Urinary bladder (tissue), 4 donors: ENCODE results near the gene NIPA2. TPM values are rescaled to one million over a fixed set of nuclear protein-coding genes. Genes with fewer than 3 reads are reported as not detected.
"Not testable (repeated sequence)": the region's sequence is repeated elsewhere in the genome, so short reads cannot be mapped to it uniquely, and the experiment has no call there.

ENCODE experiments used
- DNase-seq: peaks from one replicate; pipeline ENCODE4 v3.0.0-alpha.2; 2015; ENCODE audit errors: extremely low spot score
- H3K27ac ChIP-seq: one replicate; pipeline ENCODE4 v1.5.1; 2013; ENCODE audit warnings: low read depth, mild to moderate bottlenecking, moderate library complexity
- H3K36me3 ChIP-seq: one replicate; pipeline ENCODE4 v1.6.1; 2013; ENCODE audit warnings: mild to moderate bottlenecking, moderate library complexity; ENCODE audit not compliant: insufficient read depth
- H3K4me1 ChIP-seq: one replicate; pipeline ENCODE4 v1.6.1; 2013; ENCODE audit warnings: mild to moderate bottlenecking, moderate library complexity; ENCODE audit not compliant: insufficient read depth
- H3K4me3 ChIP-seq: one replicate; pipeline ENCODE4 v1.5.1; 2013; ENCODE audit warnings: low read depth, low read length
- WGBS: extraction: QIAGEN DNeasy Blood & Tissue Kit; methylation state at CpG from one replicate; pipeline ENCODE4 v1.1.7; 2013; 5-methylcytosine and 5-hydroxymethylcytosine counted together
- polyA plus RNA-seq: library from polyadenylated mRNA; stranded (reverse); fragments of 200-250 nt; gene quantifications from one replicate; pipeline ENCODE4 v1.2.3, GENCODE V29; 2013
- total RNA-seq: library from RNA; depleted of rRNA; stranded (reverse); fragments of >200 nt; gene quantifications from one replicate; pipeline ENCODE4 v1.2.3, GENCODE V29; 2014
- donor health status: healthy with polysubstance abuse.
- donor health status: healthy.

The NIPA2 gene
- total RNA-seq (47.6 TPM), polyA plus RNA-seq (32.5 TPM)

- peak within 1 kb of the TSS; percentile 92 for H3K27ac ChIP-seq
- H3K4me3 ChIP-seq: peak within 1 kb of the TSS; percentile 51
- DNase-seq: peak; percentile 95
- no peaks in the 10 kb centered on the region for H3K4me1 ChIP-seq
- under 1% methylated on average over 83 of the region's 83 CpGs for WGBS
- H3K36me3 ChIP-seq: no peaks in the 10 kb centered on the region
These were observed at the start of gene NIPA2 for GRCh38 chr15:22838292-22839042. TSS of gene NIPA2 (plus strand) at chr15:22838666. CDS start at chr15:22851732, 13,066 bp downstream.

- 91% methylated on average over 4 of the region's 4 CpGs for WGBS
- Histone ChIP-seq H3K4me1 (no peaks in the 10 kb centered on the region), H3K27ac (no peak overlapping the region), H3K4me3 (no peak overlapping the region), H3K36me3 (no peaks in the 10 kb centered on the region)
- no peak for DNase-seq
These were observed 44.4 kb upstream of the NIPA2 start for GRCh38 chr15:22794063-22794462.

GRCh38 chr15:22794621-22795167 is 43.8 kb upstream of the NIPA2 start:
- no peaks in the 10 kb centered on the region for H3K4me1 ChIP-seq
- H3K4me3 ChIP-seq: no peak overlapping the region
- H3K27ac ChIP-seq: no peak overlapping the region
- H3K36me3 ChIP-seq: no peaks in the 10 kb centered on the region
- 90% methylated on average over 17 of the region's 17 CpGs for WGBS
- no peak for DNase-seq

DNA sequence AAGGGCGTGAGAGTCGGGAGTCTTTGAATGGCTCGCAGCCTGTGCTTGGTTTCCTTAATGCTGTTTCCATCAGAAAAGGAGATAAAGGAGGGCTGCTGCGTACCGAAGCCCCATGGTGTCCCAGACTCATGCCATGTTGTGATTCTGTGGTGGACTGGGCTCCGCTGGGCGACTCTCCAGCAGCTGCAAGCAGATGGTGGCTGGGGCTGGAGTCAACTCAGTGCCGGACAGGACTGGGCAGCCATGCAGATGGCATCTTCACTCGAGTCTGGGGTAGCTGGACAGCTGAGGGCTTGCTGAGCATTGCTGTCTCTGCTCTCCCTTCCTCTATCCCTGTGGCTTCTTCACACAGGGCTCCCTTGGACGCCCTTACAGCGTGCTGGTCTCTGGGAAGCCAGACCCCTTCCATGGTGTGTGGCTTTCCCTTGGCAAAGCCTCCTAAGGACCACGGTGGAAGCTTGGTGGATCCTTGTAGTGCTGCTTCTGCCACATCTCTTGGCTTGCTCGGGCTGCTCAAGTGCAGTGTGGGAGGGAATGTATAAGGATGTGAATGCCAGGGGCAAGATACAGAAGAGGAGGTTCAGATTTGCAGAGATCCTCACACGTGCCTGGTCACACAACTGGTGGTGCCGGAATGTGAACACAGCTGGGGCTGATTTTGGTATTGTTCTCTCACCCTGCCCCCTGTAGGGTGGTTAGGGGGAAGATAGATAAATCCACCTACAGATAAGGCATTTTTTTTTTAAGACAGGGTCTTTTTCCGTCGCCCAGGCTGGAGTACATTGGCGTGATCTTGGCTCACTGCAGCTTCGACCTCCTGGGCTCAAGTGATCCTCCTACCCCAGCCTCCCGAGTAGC is 43.0 kb upstream of the NIPA2 start:
- Histone ChIP-seq H3K27ac (no peak overlapping the region), H3K36me3 (no peaks in the 10 kb centered on the region), H3K4me1 (no peaks in the 10 kb centered on the region), H3K4me3 (no peak overlapping the region)
- 88% methylated on average over 20 of the region's 20 CpGs for WGBS
- DNase-seq: no peak

DNA sequence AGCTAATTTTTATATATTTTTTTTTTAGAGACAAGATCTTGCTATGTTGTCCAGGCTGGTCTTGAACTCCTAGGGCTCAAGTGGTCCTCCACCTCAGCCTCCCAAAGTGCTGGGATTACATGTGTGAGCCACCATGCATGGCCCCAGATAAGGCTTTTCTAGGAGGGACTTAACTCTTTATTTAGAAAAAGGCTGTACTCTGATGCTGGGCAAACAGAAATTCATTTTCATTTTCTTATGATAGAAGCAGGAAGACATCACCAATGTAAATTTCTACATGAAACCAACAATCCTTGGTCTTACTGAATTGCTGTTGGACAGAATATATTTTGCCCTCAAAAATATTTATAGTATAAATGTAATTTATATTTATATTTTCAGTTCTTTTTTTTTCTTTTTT is 42.4 kb upstream of the NIPA2 start:
- Histone ChIP-seq H3K36me3 (no peaks in the 10 kb centered on the region), H3K27ac (no peak overlapping the region), H3K4me1 (no peaks in the 10 kb centered on the region), H3K4me3 (no peak overlapping the region)
- no peak for DNase-seq

GRCh38 chr15:22799902-22800301 is 38.6 kb upstream of the NIPA2 start:
- DNase-seq: no peak
- Histone ChIP-seq H3K36me3 (no peaks in the 10 kb centered on the region), H3K4me3 (no peak overlapping the region), H3K4me1 (no peaks in the 10 kb centered on the region), H3K27ac (no peak overlapping the region)
- WGBS: 92% methylated on average over 2 of the region's 2 CpGs

DNA sequence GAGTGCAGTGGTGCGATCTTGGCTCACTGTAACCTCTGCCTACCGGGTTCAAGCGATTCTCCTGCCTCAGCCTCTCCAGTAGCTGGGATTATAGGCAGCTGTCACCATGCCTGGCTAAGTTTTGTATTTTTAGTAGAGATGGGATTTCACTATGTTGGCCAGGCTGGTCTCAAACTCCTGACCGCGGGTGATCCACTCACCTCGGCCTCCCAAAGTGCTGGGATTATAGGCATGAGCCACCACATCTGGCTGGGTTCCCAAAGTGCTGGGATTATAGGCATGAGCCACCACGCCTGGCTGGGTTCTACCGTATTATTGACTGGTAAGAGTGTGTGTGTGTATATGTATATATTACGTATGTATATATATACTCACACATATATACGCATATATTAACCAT is 35.5 kb upstream of the NIPA2 start:
- not testable (repeated sequence) for H3K36me3 ChIP-seq, DNase-seq, H3K27ac ChIP-seq, H3K4me1 ChIP-seq, H3K4me3 ChIP-seq
- 90% methylated on average over 10 of the region's 10 CpGs for WGBS

GRCh38 chr15:22806156-22806555 is 32.3 kb upstream of the NIPA2 start:
- Histone ChIP-seq H3K4me1 (no peaks in the 10 kb centered on the region), H3K36me3 (no peaks in the 10 kb centered on the region), H3K27ac (no peak overlapping the region), H3K4me3 (no peak overlapping the region)
- WGBS: 87% methylated on average over 11 of the region's 11 CpGs
- no peak for DNase-seq

DNA sequence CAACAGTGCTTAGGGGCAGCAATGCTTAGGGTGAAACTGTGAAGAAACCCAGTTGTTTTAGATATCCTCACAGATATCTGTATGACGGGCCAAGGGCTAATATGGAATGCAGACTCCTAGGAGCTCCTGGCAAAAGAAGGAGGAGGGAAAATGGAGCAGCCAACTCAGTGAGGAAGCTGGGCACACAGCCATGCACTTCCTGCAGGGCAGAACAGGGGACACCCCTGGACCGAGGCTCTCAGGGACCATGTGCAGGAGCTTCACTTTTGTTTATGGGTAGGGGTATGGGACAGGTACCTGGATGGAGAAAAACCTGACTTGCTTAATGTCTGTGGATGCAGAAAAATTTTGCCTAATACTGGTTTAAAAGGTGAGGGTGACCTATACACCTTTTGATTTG is 31.8 kb upstream of the NIPA2 start:
- Histone ChIP-seq H3K36me3 (no peaks in the 10 kb centered on the region), H3K4me1 (no peaks in the 10 kb centered on the region), H3K4me3 (no peak overlapping the region), H3K27ac (no peak overlapping the region)
- no peak for DNase-seq
- 48% methylated on average over 2 of the region's 2 CpGs for WGBS

DNA sequence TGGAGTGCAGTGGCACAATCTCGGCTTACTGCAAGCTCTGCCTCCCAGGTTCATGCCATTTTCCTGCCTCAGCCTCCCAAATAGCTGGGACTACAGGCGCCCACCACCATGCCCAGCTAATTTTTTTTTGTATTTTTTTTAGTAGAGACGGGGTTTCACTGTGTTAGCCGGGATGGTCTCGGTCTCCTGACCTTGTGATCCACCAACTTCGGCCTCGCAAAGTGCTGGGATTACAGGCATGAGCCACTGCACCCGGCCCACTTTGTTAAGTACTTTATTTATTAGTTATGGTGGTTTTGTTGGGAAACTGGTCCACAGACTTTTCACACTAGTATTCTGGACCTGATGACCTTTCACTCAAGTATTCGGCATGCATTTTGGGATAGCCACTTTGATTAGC is 30.6 kb upstream of the NIPA2 start:
- H3K36me3 ChIP-seq, H3K4me1 ChIP-seq, DNase-seq, H3K27ac ChIP-seq, H3K4me3 ChIP-seq: not testable (repeated sequence)
- WGBS: 91% methylated on average over 9 of the region's 9 CpGs

DNA sequence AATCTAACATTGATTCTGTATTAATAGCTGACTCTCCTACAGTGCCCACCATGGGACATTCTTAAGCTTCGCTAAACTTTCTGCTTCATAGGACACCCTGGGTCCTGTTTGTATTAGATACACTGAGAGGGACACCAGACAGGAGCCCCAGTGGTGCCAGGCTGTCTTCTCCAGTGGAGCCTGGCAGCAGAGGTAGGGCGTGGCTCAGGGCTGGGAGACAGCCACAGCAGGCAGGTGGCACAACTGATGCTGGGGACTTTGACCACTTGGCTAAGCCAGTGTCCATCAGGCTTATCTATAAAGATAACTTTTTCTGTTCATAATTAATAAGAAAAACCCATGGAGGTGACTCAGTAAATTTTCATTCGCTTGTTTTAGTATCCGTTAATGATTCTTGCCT is 30.2 kb upstream of the NIPA2 start:
- WGBS: 96% methylated on average over 4 of the region's 4 CpGs
- H3K27ac ChIP-seq: no peak overlapping the region
- no peak for DNase-seq

GRCh38 chr15:22808761-22809280 is 29.6 kb upstream of the NIPA2 start:
- WGBS: 85% methylated on average over 7 of the region's 7 CpGs
- Histone ChIP-seq H3K36me3 (no peaks in the 10 kb centered on the region), H3K4me1 (no peaks in the 10 kb centered on the region), H3K27ac (no peak overlapping the region), H3K4me3 (no peak overlapping the region)
- no peak for DNase-seq

More for the DNA sequence above, 30.2 kb upstream of the NIPA2 start:
- no peaks in the 10 kb centered on the region for H3K36me3 ChIP-seq
- no peak overlapping the region for H3K4me3 ChIP-seq
- no peaks in the 10 kb centered on the region for H3K4me1 ChIP-seq

- Histone ChIP-seq H3K27ac (no peak overlapping the region), H3K4me3 (no peak overlapping the region), H3K4me1 (no peaks in the 10 kb centered on the region), H3K36me3 (no peaks in the 10 kb centered on the region)
- no peak for DNase-seq
- WGBS: 88% methylated on average over 10 of the region's 10 CpGs
These were observed 28.2 kb upstream of the NIPA2 start for GRCh38 chr15:22810033-22810852.
